Astrocyte of the hippocampus (primary cell): ENCODE measurements around the gene SMS.
"Not testable (repeated sequence)": the region's sequence is repeated elsewhere in the genome, so short reads cannot be mapped to it uniquely, and the experiment has no call there.

Experiments used
- DNase-seq: peaks from one replicate; pipeline ENCODE4 v3.0.0; 2011; ENCODE audit warnings: low read depth, low spot score

SMS gene

GRCh38 chrX:21950557-21950956, 10.0 kb downstream of the SMS start:
- DNase-seq: not testable (repeated sequence)

- DNase-seq: no peak
Measured at GRCh38 chrX:21952624-21953023, 12.1 kb downstream of the SMS start.

GRCh38 chrX:21953195-21953830, 12.8 kb downstream of the SMS start:
- not testable (repeated sequence) for DNase-seq

- DNase-seq: no peak
Measured at GRCh38 chrX:21955403-21956189, 15.1 kb downstream of the SMS start.

- DNase-seq: no peak
Measured at GRCh38 chrX:21956783-21957182, 16.3 kb downstream of the SMS start.

GRCh38 chrX:21958187-21958586, 17.7 kb downstream of the SMS start:
- no peak for DNase-seq

GRCh38 chrX:21958916-21959315, 18.4 kb downstream of the SMS start:
- no peak for DNase-seq

- DNase-seq: no peak
Measured at GRCh38 chrX:21959362-21960051, 19.0 kb downstream of the SMS start.

- DNase-seq: no peak
Measured at GRCh38 chrX:21960569-21961541, 20.3 kb downstream of the SMS start.

GRCh38 chrX:21962361-21962760, 21.9 kb downstream of the SMS start:
- DNase-seq: no peak

- no peak for DNase-seq
Measured at GRCh38 chrX:21963269-21963668, 22.8 kb downstream of the SMS start.

- DNase-seq: no peak
Measured at GRCh38 chrX:21963731-21964405, 23.4 kb downstream of the SMS start.

GRCh38 chrX:21966866-21967265, 26.4 kb downstream of the SMS start:
- no peak for DNase-seq

- DNase-seq: no peak
Measured at GRCh38 chrX:21968333-21968732, 27.8 kb downstream of the SMS start.

GRCh38 chrX:21970326-21970725, 29.8 kb downstream of the SMS start:
- no peak for DNase-seq

GRCh38 chrX:21972046-21972445, 31.5 kb downstream of the SMS start:
- no peak for DNase-seq

GRCh38 chrX:21972721-21973120, 32.2 kb downstream of the SMS start:
- DNase-seq: peak; percentile 85

- no peak for DNase-seq
Measured at GRCh38 chrX:21973321-21974010, 33.0 kb downstream of the SMS start.

- DNase-seq: no peak
Measured at GRCh38 chrX:21974011-21974385, 33.5 kb downstream of the SMS start.

- DNase-seq: no peak
Measured at GRCh38 chrX:21975242-21975641, 34.7 kb downstream of the SMS start.
